NCI-H187 (cell line): ENCODE results near the gene VPS35L.

Experiments used
- DNase-seq, 2 experiments: peaks; one replicate each; lab custom pipeline; 2025; lab: John Stamatoyannopoulos, UW

Gene VPS35L

DNA sequence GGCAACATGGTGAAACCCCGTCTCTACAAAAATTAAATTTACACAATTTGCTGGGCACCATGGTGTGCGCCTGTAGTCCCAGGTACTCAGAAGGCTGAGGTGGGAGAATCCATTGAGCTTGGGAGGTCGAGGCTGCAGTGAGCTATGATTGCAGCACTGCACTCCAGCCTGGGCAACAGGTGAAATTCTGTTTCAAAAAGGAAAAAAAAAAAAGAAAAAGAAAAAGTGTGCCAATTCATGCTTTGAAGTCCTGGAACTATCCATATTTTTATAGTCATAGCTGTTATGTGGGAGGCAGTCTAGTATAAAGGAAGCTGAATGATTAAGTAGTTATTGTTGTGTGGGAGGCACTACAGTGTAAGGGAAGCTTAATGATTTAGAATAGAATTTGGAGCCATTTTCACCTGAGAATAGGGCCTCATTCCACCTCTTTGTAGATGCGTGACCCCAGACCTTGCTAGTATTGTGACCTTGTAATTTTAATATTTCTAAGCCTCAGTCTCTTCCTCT is 194.1 kb downstream of the VPS35L start:
- no peak for DNase-seq
